IMR-90 (cell line): Measurements from ENCODE around the gene APEX1. TPM values are rescaled to one million over a fixed set of nuclear protein-coding genes. Genes with fewer than 3 reads are reported as not detected.

Source experiments
- MAFK ChIP-seq: IDR thresholded peaks from 2 replicates; pipeline ENCODE4 v1.6.1; 2012; ENCODE audit warnings: low read depth, low read length, improper control_type of control experiment
- NFE2L2 ChIP-seq: fragments of 150-350 bp; IDR thresholded peaks from 2 replicates; pipeline ENCODE4 v1.6.1; 2016; ENCODE audit warnings: low read depth, mild to moderate bottlenecking, low read length
- RCOR1 ChIP-seq: IDR thresholded peaks from 2 replicates; pipeline ENCODE4 v1.6.1; 2012; ENCODE audit warnings: mild to moderate bottlenecking, low read length, improper control_type of control experiment; ENCODE audit not compliant: insufficient replicate concordance
- polyA plus RNA-seq, 3 experiments: library from polyadenylated mRNA; depleted of rRNA; stranded (reverse); fragments of >200 nt; gene quantifications; 2 replicates each; pipeline ENCODE4 v1.2.3, GENCODE V29; 2012; ENCODE audit warnings: low replicate concordance in 1 of 3
- total RNA-seq: library from RNA; depleted of rRNA; stranded (reverse); fragments of >200 nt; gene quantifications from 2 replicates; pipeline ENCODE4 v1.2.3, GENCODE V29; 2012
- TF ChIP-seq, protein P1 (sequence below): conservative IDR thresholded peaks from 2 replicates; pipeline ENCODE4 v1.5.1; 2012; ENCODE audit warnings: mild to moderate bottlenecking, low read depth, low read length, improper control_type of control experiment

The APEX1 gene
- total and polyA plus RNA-seq, 2 of the 4 experiments (the other 2 are of a cell fraction): 125 to 241 TPM

DNA sequence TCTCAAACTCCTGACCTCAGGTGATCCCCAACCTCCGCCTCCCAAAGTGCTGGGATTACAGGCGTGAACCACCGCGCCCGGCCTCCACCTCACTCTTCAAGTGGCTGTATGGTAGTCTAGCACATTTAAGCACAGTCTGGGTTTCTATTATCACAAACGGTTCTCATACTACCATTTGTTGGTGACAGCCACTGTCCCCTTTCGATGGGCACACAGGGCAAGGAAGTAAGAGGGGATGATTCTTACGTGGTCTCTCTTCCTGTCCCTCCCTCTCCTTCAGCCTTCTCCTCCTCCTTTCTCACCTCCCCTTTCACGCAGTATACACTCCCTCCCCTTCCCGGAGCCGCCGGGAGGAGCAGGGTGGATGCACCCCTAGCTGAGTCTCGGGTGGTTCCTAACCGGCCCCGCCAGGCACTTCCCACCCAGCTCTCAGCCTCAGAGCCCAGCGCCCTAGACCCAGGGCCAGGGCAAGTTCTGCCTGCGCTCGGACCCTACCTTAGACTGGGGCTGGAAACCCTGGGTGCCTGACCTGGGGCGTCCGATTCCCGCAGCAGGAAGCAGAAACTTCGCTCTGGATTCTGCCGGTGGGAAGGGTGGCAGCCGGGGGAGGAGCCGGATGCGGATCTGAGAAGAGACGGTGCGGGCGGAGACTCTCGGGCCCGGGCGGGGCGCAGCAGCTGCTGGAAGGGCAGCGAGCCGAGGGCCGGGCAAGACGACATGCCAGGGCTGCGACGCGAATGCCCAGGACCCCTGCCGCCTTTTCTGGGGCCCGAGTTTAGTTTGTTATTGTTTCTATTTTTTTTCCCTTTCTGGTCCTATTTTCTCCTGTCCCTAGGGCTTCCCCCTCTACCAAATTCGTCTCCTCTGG, 41.9 kb upstream of the APEX1 start, which contains the start of gene TEP1 (continued):
- TF ChIP-seq, protein P1, sequence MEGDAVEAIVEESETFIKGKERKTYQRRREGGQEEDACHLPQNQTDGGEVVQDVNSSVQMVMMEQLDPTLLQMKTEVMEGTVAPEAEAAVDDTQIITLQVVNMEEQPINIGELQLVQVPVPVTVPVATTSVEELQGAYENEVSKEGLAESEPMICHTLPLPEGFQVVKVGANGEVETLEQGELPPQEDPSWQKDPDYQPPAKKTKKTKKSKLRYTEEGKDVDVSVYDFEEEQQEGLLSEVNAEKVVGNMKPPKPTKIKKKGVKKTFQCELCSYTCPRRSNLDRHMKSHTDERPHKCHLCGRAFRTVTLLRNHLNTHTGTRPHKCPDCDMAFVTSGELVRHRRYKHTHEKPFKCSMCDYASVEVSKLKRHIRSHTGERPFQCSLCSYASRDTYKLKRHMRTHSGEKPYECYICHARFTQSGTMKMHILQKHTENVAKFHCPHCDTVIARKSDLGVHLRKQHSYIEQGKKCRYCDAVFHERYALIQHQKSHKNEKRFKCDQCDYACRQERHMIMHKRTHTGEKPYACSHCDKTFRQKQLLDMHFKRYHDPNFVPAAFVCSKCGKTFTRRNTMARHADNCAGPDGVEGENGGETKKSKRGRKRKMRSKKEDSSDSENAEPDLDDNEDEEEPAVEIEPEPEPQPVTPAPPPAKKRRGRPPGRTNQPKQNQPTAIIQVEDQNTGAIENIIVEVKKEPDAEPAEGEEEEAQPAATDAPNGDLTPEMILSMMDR: no peak
- TF ChIP-seq MAFK (no peak), NFE2L2 (no peak), RCOR1 (no peak)
